HepG2 (cell line): Measurements from ENCODE around the gene SCAF8.

Experiments used
- ATF4 ChIP-seq, 2 experiments: fragments of 450-650 bp in 1 of 2; sonication (generic) in 1 of 2; formaldehyde crosslinking; IDR thresholded peaks; 2 replicates each; pipeline versions ENCODE4 v1.5.0 to v1.8.0; 2020 to 2022; ENCODE audit warnings: mild to moderate bottlenecking in 1 of 2, missing genetic modification reagents in 1 of 2
- FOXJ3 ChIP-seq: sonication (generic); formaldehyde crosslinking; IDR thresholded peaks from 2 replicates; pipeline ENCODE4 v1.4.0; 2020; ENCODE audit warnings: missing genetic modification reagents, mild to moderate bottlenecking, borderline replicate concordance
- KDM5B ChIP-seq: sonication (generic); formaldehyde crosslinking; IDR thresholded peaks from 2 replicates; pipeline ENCODE4 v1.4.0; 2020; ENCODE audit warnings: missing genetic modification reagents, mild to moderate bottlenecking, borderline replicate concordance
- KLF13 ChIP-seq: sonication (generic); formaldehyde crosslinking; IDR thresholded peaks from 2 replicates; pipeline ENCODE4 v1.4.0; 2020; ENCODE audit warnings: mild to moderate bottlenecking, missing genetic modification reagents
- PBX2 ChIP-seq: IDR thresholded peaks from 2 replicates; pipeline ENCODE4 v1.6.1; 2016; ENCODE audit warnings: control low read depth
- POLR2A ChIP-seq, 2 experiments: IDR thresholded peaks; 2 replicates each; pipeline ENCODE4 v1.6.1; 2011; ENCODE audit warnings: low read depth in 2 of 2, low read length in 2 of 2, mild to moderate bottlenecking in 1 of 2, moderate library complexity in 1 of 2; ENCODE audit not compliant: insufficient read depth in 1 of 2
- TMF1 ChIP-seq: sonication (generic); formaldehyde crosslinking; IDR thresholded peaks from 2 replicates; pipeline ENCODE4 v1.8.1; 2022; ENCODE audit warnings: low read depth, missing genetic modification reagents
- ZNF101 ChIP-seq: sonication (generic); formaldehyde crosslinking; IDR thresholded peaks from 2 replicates; pipeline ENCODE4 v1.4.0; 2020; ENCODE audit warnings: mild to moderate bottlenecking, low read depth, missing genetic modification reagents, borderline replicate concordance
- ZNF274 ChIP-seq: sonication (generic); formaldehyde crosslinking; IDR thresholded peaks from 2 replicates; pipeline ENCODE4 v1.5.1; 2020; ENCODE audit warnings: mild to moderate bottlenecking, missing genetic modification reagents
- ZNF574 ChIP-seq: sonication (generic); formaldehyde crosslinking; IDR thresholded peaks from 2 replicates; pipeline ENCODE4 v1.4.0; 2020; ENCODE audit warnings: missing genetic modification reagents
- TF ChIP-seq, protein P1 (sequence below): sonication (generic); formaldehyde crosslinking; IDR thresholded peaks from 2 replicates; pipeline ENCODE4 v1.5.0; 2020; ENCODE audit warnings: mild to moderate bottlenecking, missing genetic modification reagents, moderate library complexity
- TF ChIP-seq, protein P2 (sequence below): sonication (generic); formaldehyde crosslinking; IDR thresholded peaks from 2 replicates; pipeline ENCODE4 v1.5.0; 2020; ENCODE audit warnings: missing genetic modification reagents
- TF ChIP-seq, protein P3 (sequence below), 2 experiments: IDR thresholded peaks; 2 replicates each; pipeline ENCODE4 v1.6.1; 2011 to 2012; ENCODE audit warnings: low read length in 2 of 2, borderline replicate concordance in 1 of 2, low read depth in 1 of 2, mild to moderate bottlenecking in 1 of 2, moderate library complexity in 1 of 2
- TF ChIP-seq, protein P4 (sequence below): sonication (generic); formaldehyde crosslinking; IDR thresholded peaks from 2 replicates; pipeline ENCODE4 v1.4.0; 2020; ENCODE audit warnings: mild to moderate bottlenecking, missing genetic modification reagents

DNA sequence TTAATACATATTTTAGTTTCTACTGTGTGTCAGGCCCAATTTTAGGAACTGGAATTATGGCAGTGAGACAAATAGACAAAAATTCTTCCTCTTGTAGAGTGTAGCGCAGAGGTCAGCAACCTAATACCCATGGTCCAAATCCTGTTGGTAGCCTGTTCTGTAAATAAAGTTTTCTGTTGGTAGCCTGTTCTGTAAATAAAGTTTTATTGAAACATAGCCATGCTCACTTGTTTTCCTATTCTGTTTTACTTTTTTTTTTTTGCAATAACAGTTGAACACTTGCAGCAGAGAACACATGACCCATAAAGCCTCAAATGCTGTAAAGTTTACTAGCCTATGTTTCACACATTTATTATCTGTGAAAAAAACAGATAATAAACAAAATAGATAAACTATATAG lies 87.9 kb downstream of the SCAF8 start:
- no peak for TF ChIP-seq ZNF101
- TF ChIP-seq POLR2A (IDR thresholded peaks at IDR 0.05; ENCODE audit: insufficient read depth in 1 of 2, low read depth in 2 of 2, low read length in 2 of 2) = no peak
- TF ChIP-seq, protein P1, sequence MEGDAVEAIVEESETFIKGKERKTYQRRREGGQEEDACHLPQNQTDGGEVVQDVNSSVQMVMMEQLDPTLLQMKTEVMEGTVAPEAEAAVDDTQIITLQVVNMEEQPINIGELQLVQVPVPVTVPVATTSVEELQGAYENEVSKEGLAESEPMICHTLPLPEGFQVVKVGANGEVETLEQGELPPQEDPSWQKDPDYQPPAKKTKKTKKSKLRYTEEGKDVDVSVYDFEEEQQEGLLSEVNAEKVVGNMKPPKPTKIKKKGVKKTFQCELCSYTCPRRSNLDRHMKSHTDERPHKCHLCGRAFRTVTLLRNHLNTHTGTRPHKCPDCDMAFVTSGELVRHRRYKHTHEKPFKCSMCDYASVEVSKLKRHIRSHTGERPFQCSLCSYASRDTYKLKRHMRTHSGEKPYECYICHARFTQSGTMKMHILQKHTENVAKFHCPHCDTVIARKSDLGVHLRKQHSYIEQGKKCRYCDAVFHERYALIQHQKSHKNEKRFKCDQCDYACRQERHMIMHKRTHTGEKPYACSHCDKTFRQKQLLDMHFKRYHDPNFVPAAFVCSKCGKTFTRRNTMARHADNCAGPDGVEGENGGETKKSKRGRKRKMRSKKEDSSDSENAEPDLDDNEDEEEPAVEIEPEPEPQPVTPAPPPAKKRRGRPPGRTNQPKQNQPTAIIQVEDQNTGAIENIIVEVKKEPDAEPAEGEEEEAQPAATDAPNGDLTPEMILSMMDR (CRISPR knock-in tag) = no peak
- TF ChIP-seq TMF1 (CRISPR knock-in tag) = no peak
- TF ChIP-seq, protein P2, sequence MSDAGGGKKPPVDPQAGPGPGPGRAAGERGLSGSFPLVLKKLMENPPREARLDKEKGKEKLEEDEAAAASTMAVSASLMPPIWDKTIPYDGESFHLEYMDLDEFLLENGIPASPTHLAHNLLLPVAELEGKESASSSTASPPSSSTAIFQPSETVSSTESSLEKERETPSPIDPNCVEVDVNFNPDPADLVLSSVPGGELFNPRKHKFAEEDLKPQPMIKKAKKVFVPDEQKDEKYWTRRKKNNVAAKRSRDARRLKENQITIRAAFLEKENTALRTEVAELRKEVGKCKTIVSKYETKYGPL (CRISPR knock-in tag) = no peak
- no peak for TF ChIP-seq FOXJ3 (CRISPR knock-in tag)
- TF ChIP-seq, protein P3, sequence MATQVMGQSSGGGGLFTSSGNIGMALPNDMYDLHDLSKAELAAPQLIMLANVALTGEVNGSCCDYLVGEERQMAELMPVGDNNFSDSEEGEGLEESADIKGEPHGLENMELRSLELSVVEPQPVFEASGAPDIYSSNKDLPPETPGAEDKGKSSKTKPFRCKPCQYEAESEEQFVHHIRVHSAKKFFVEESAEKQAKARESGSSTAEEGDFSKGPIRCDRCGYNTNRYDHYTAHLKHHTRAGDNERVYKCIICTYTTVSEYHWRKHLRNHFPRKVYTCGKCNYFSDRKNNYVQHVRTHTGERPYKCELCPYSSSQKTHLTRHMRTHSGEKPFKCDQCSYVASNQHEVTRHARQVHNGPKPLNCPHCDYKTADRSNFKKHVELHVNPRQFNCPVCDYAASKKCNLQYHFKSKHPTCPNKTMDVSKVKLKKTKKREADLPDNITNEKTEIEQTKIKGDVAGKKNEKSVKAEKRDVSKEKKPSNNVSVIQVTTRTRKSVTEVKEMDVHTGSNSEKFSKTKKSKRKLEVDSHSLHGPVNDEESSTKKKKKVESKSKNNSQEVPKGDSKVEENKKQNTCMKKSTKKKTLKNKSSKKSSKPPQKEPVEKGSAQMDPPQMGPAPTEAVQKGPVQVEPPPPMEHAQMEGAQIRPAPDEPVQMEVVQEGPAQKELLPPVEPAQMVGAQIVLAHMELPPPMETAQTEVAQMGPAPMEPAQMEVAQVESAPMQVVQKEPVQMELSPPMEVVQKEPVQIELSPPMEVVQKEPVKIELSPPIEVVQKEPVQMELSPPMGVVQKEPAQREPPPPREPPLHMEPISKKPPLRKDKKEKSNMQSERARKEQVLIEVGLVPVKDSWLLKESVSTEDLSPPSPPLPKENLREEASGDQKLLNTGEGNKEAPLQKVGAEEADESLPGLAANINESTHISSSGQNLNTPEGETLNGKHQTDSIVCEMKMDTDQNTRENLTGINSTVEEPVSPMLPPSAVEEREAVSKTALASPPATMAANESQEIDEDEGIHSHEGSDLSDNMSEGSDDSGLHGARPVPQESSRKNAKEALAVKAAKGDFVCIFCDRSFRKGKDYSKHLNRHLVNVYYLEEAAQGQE (IDR thresholded peaks at IDR 0.05; ENCODE audit: borderline replicate concordance in 1 of 2, low read depth in 1 of 2, low read length in 2 of 2) = no peak
- TF ChIP-seq, protein P4, sequence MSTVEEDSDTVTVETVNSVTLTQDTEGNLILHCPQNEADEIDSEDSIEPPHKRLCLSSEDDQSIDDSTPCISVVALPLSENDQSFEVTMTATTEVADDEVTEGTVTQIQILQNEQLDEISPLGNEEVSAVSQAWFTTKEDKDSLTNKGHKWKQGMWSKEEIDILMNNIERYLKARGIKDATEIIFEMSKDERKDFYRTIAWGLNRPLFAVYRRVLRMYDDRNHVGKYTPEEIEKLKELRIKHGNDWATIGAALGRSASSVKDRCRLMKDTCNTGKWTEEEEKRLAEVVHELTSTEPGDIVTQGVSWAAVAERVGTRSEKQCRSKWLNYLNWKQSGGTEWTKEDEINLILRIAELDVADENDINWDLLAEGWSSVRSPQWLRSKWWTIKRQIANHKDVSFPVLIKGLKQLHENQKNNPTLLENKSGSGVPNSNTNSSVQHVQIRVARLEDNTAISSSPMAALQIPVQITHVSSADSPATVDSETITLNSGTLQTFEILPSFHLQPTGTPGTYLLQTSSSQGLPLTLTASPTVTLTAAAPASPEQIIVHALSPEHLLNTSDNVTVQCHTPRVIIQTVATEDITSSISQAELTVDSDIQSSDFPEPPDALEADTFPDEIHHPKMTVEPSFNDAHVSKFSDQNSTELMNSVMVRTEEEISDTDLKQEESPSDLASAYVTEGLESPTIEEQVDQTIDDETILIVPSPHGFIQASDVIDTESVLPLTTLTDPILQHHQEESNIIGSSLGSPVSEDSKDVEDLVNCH (CRISPR knock-in tag) = no peak
- TF ChIP-seq KDM5B (CRISPR knock-in tag) = no peak
- no peak for TF ChIP-seq ZNF274 (CRISPR knock-in tag)
- no peak for TF ChIP-seq PBX2 (CRISPR knock-in tag)
- no peak for TF ChIP-seq KLF13 (CRISPR knock-in tag)
- TF ChIP-seq ATF4 (CRISPR knock-in tag; IDR thresholded peaks at IDR 0.05) = no peak
- TF ChIP-seq ZNF574 (CRISPR knock-in tag) = no peak
